ENCODE measurements around the gene KCTD20. TPM values are rescaled to one million over a fixed set of nuclear protein-coding genes. Genes with fewer than 3 reads are reported as not detected.

The KCTD20 gene
- polyA plus RNA-seq, 1 donor from 2014 or later, result 32.4 TPM

DNA sequence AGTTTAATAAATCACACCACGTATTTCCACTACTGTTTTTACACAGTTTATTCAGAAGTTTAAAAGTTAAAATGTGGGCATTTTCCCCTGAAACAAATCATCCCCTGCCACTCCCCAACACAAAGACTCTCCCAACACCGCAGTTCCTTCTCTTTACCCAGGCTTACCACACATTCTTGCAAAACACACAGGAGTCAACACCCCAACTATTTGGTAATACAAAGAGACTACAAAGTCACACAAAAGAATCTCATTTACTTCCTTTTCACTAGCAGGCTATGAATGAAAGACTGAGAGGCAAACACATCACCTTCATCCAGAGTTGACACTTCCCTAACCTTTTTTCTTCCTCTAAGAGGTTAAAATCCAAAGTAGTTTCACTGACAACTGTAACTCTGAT is 51.1 kb downstream of the KCTD20 start:
- no peaks in the 10 kb centered on the region for H3K9me3 ChIP-seq (ENCODE audit: low read length)
- H3K79me2 ChIP-seq (replicated peaks; ENCODE audit: insufficient read depth, low read length), result no peaks in the 10 kb centered on the region
- no peaks in the 10 kb centered on the region for H3K27me3 ChIP-seq (ENCODE audit: insufficient read depth, low read depth, low read length)
- no peak overlapping the region for H3K27ac ChIP-seq (ENCODE audit: low read length)
- no peak overlapping the region for H2AFZ ChIP-seq (ENCODE audit: low read depth, low read length)
- H3K9ac ChIP-seq (ENCODE audit: low read length), result no peak overlapping the region
- no peaks in the 10 kb centered on the region for H4K20me1 ChIP-seq (ENCODE audit: insufficient read depth)
- H3K36me3 ChIP-seq (ENCODE audit: insufficient read depth, low read length), result peaks cover 3% of the 10 kb centered on the region
- no peaks in the 10 kb centered on the region for H3K9me2 ChIP-seq (ENCODE audit: insufficient read depth, low read length)
- H3F3A ChIP-seq (ENCODE audit: insufficient read depth, low read length, poor library complexity, severe bottlenecking), result no peaks in the 10 kb centered on the region
- H3K4me3 ChIP-seq (ENCODE audit: low read length), result no peak overlapping the region
- H3K4me2 ChIP-seq (ENCODE audit: low read length), result no peak overlapping the region
- TF ChIP-seq EP300 (conservative IDR thresholded peaks at IDR 0.05; ENCODE audit: poor library complexity, severe bottlenecking) (no peak), SMC3 (conservative IDR thresholded peaks at IDR 0.05; ENCODE audit: poor library complexity) (no peak), MXI1 (conservative IDR thresholded peaks at IDR 0.05; ENCODE audit: poor library complexity, severe bottlenecking) (no peak), POLR2AphosphoS5 (IDR thresholded peaks at IDR 0.05) (no peak), TAF1 (IDR thresholded peaks at IDR 0.05; ENCODE audit: low read depth) (no peak), RAD21 (conservative IDR thresholded peaks at IDR 0.05) (no peak), EZH2 (IDR thresholded peaks at IDR 0.05; ENCODE audit: borderline replicate concordance, insufficient read depth, low read length, poor library complexity, severe bottlenecking) (no peak)
- TF ChIP-seq, protein P1, sequence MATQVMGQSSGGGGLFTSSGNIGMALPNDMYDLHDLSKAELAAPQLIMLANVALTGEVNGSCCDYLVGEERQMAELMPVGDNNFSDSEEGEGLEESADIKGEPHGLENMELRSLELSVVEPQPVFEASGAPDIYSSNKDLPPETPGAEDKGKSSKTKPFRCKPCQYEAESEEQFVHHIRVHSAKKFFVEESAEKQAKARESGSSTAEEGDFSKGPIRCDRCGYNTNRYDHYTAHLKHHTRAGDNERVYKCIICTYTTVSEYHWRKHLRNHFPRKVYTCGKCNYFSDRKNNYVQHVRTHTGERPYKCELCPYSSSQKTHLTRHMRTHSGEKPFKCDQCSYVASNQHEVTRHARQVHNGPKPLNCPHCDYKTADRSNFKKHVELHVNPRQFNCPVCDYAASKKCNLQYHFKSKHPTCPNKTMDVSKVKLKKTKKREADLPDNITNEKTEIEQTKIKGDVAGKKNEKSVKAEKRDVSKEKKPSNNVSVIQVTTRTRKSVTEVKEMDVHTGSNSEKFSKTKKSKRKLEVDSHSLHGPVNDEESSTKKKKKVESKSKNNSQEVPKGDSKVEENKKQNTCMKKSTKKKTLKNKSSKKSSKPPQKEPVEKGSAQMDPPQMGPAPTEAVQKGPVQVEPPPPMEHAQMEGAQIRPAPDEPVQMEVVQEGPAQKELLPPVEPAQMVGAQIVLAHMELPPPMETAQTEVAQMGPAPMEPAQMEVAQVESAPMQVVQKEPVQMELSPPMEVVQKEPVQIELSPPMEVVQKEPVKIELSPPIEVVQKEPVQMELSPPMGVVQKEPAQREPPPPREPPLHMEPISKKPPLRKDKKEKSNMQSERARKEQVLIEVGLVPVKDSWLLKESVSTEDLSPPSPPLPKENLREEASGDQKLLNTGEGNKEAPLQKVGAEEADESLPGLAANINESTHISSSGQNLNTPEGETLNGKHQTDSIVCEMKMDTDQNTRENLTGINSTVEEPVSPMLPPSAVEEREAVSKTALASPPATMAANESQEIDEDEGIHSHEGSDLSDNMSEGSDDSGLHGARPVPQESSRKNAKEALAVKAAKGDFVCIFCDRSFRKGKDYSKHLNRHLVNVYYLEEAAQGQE (IDR thresholded peaks at IDR 0.05; ENCODE audit: borderline replicate concordance), result no peak
- TF ChIP-seq, protein P2, sequence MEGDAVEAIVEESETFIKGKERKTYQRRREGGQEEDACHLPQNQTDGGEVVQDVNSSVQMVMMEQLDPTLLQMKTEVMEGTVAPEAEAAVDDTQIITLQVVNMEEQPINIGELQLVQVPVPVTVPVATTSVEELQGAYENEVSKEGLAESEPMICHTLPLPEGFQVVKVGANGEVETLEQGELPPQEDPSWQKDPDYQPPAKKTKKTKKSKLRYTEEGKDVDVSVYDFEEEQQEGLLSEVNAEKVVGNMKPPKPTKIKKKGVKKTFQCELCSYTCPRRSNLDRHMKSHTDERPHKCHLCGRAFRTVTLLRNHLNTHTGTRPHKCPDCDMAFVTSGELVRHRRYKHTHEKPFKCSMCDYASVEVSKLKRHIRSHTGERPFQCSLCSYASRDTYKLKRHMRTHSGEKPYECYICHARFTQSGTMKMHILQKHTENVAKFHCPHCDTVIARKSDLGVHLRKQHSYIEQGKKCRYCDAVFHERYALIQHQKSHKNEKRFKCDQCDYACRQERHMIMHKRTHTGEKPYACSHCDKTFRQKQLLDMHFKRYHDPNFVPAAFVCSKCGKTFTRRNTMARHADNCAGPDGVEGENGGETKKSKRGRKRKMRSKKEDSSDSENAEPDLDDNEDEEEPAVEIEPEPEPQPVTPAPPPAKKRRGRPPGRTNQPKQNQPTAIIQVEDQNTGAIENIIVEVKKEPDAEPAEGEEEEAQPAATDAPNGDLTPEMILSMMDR (IDR thresholded peaks at IDR 0.05; ENCODE audit: poor library complexity, severe bottlenecking), result no peak

DNA sequence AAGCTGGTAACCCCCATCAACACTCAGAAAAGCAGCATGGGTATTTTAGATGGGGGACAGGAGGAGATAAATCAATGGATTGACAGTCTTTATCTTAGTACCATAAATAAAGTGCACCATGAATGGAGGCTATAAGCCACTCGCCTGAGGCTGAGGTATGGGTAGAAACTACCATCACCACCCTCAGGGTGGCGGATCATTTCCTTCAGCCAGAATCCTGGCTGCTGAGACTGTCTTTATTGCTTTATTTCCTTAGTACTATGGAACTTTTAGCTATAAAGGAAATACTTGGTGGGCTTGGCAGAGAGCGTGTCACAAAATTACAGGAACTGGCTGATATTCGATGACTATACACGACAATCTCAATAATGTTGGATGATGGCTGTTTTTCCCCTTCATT is 52.3 kb downstream of the KCTD20 start:
- no peak overlapping the region for H3K27ac ChIP-seq (ENCODE audit: low read length)
- H3K9me3 ChIP-seq (ENCODE audit: low read length), result no peaks in the 10 kb centered on the region
- no peaks in the 10 kb centered on the region for H3K27me3 ChIP-seq (ENCODE audit: insufficient read depth, low read depth, low read length)
- peaks cover 11% of the 10 kb centered on the region for H3K36me3 ChIP-seq (ENCODE audit: insufficient read depth, low read length)
- H3K9ac ChIP-seq (ENCODE audit: low read length), result no peak overlapping the region
- no peaks in the 10 kb centered on the region for H3F3A ChIP-seq (ENCODE audit: insufficient read depth, low read length, poor library complexity, severe bottlenecking)
- no peaks in the 10 kb centered on the region for H3K79me2 ChIP-seq (replicated peaks; ENCODE audit: insufficient read depth, low read length)
- no peak overlapping the region for H3K4me2 ChIP-seq (ENCODE audit: low read length)
- no peaks in the 10 kb centered on the region for H4K20me1 ChIP-seq (ENCODE audit: insufficient read depth)
- H3K9me2 ChIP-seq (ENCODE audit: insufficient read depth, low read length), result no peaks in the 10 kb centered on the region
- no peak overlapping the region for H3K4me3 ChIP-seq (ENCODE audit: low read length)
- H2AFZ ChIP-seq (ENCODE audit: low read depth, low read length), result no peak overlapping the region
- TF ChIP-seq, protein P2 (IDR thresholded peaks at IDR 0.05; ENCODE audit: poor library complexity, severe bottlenecking), result no peak
- TF ChIP-seq EP300 (conservative IDR thresholded peaks at IDR 0.05; ENCODE audit: poor library complexity, severe bottlenecking), result no peak
- TF ChIP-seq, protein P1 (IDR thresholded peaks at IDR 0.05; ENCODE audit: borderline replicate concordance), result no peak
- no peak for TF ChIP-seq TAF1 (IDR thresholded peaks at IDR 0.05; ENCODE audit: low read depth)
- no peak for TF ChIP-seq EZH2 (IDR thresholded peaks at IDR 0.05; ENCODE audit: borderline replicate concordance, insufficient read depth, low read length, poor library complexity, severe bottlenecking)
- TF ChIP-seq RAD21 (conservative IDR thresholded peaks at IDR 0.05), result no peak
- no peak for TF ChIP-seq SMC3 (conservative IDR thresholded peaks at IDR 0.05; ENCODE audit: poor library complexity)
